Suprapubic skin (tissue), 4 donors: ENCODE data around the gene NCAPD2. TPM values are rescaled to one million over a fixed set of nuclear protein-coding genes. Genes with fewer than 3 reads are reported as not detected.
"Not testable (repeated sequence)": the region's sequence is repeated elsewhere in the genome, so short reads cannot be mapped to it uniquely, and the experiment has no call there.

Source experiments
- DNase-seq, 2 donors: peaks; one replicate each; pipeline ENCODE4 v3.0.0-alpha.2; 2019; ENCODE audit warnings: low spot score in 2 of 2
- H3K27ac ChIP-seq: fragments of 200-600 bp; sonication (generic); one replicate; pipeline ENCODE4 v1.5.1; 2019
- H3K27me3 ChIP-seq: fragments of 200-600 bp; sonication (generic); one replicate; pipeline ENCODE4 v1.5.1; 2019
- H3K36me3 ChIP-seq: fragments of 200-600 bp; sonication (generic); one replicate; pipeline ENCODE4 v1.5.1; 2019
- H3K4me1 ChIP-seq: fragments of 200-600 bp; sonication (generic); one replicate; pipeline ENCODE4 v1.5.1; 2019
- H3K4me3 ChIP-seq: fragments of 200-600 bp; sonication (generic); one replicate; pipeline ENCODE4 v1.5.1; 2019; ENCODE audit warnings: mild to moderate bottlenecking
- H3K9me3 ChIP-seq: fragments of 200-600 bp; sonication (generic); one replicate; pipeline ENCODE4 v1.5.1; 2019
- CTCF ChIP-seq, 2 donors: fragments of 200-600 bp in 1 of 2; fragments of 450-650 bp in 1 of 2; sonication (generic) in 1 of 2; IDR thresholded peaks; one replicate each; pipeline ENCODE4 v1.5.1; 2016 to 2019; ENCODE audit warnings: antibody characterized with exemption in 2 of 2, mild to moderate bottlenecking in 1 of 2, moderate library complexity in 1 of 2
- EP300 ChIP-seq: sonication (generic); formaldehyde crosslinking; IDR thresholded peaks from one replicate; pipeline ENCODE4 v1.6.1; 2017; ENCODE audit warnings: antibody characterized with exemption
- POLR2A ChIP-seq, 2 donors: fragments of 450-650 bp; IDR thresholded peaks; one replicate each; pipeline ENCODE4 v1.6.1; 2017; ENCODE audit warnings: antibody characterized with exemption in 2 of 2, mild to moderate bottlenecking in 2 of 2, moderate library complexity in 2 of 2
- POLR2AphosphoS5 ChIP-seq, 3 donors: sonication (generic); formaldehyde crosslinking; IDR thresholded peaks; one replicate each; pipeline ENCODE4 v1.6.1; 2017; ENCODE audit warnings: antibody characterized with exemption in 3 of 3
- WGBS: methylation state at CpG from one replicate; pipeline ENCODE4 v1.1.5; 2018; 5-methylcytosine and 5-hydroxymethylcytosine counted together
- total RNA-seq, 4 donors: library from RNA; depleted of rRNA; stranded (reverse); fragments of >200 nt; gene quantifications; one replicate each; pipeline ENCODE4 v1.1.0, GENCODE V29; 2016

The NCAPD2 gene
- total RNA-seq, 4 donors from 2014 or later, result 22.6 to 43.2 (median 31.0) TPM

DNA sequence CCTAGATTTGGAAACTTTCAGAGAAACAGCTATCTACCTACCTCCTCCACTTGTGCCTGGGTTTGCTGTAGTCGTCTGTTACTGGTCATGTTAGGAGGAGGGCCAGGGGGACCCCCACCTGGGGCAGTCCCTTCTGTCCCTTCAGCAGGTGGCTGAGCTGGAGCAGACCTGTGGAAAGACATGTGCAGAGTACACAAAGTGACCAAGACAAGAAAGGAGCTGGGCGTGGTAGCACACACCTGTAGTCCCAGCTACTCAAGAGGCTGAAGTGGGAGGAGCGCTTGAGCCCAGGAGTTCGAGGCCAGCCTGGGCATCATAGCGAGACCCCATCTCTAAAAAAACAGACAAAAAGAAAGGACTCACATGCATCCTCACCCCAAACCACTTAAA is 27.7 kb upstream of the NCAPD2 start:
- Histone ChIP-seq H3K9me3 (no peaks in the 10 kb centered on the region), H3K4me1 (peaks cover 48% of the 10 kb centered on the region), H3K36me3 (peaks cover 48% of the 10 kb centered on the region), H3K27ac (no peak overlapping the region), H3K4me3 (no peak overlapping the region), H3K27me3 (no peaks in the 10 kb centered on the region)
- no peak for DNase-seq
- WGBS, result 85% methylated on average over 5 of the region's 5 CpGs
- TF ChIP-seq POLR2A (IDR thresholded peaks at IDR 0.05) (no peak), EP300 (no peak), CTCF (IDR thresholded peaks at IDR 0.05) (no peak), POLR2AphosphoS5 (IDR thresholded peaks at IDR 0.05) (no peak)

DNA sequence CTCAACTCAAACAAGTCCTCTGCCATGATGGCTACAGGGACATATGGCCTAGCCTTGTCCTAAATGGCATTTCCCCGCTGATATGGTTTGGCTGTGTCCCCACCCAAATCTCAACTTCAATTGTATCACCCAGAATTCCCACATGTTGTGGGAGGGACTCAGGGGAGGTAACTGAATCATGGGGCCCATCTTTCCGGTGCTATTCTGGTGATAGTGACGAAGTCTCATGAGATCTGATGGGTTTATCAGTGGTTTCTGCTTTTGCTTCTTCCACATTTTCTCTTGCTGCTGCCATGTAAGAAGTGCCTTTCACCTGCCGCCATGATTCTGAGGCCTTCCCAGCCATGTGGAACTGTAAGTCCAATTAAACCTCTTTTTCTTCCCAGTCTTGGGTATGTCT is 27.2 kb upstream of the NCAPD2 start:
- 92% methylated on average over 4 of the region's 4 CpGs for WGBS
- not testable (repeated sequence) for DNase-seq, H3K9me3 ChIP-seq, H3K27me3 ChIP-seq, H3K27ac ChIP-seq, H3K4me3 ChIP-seq
- Histone ChIP-seq H3K36me3 (peaks cover 43% of the 10 kb centered on the region), H3K4me1 (peaks cover 47% of the 10 kb centered on the region)

DNA sequence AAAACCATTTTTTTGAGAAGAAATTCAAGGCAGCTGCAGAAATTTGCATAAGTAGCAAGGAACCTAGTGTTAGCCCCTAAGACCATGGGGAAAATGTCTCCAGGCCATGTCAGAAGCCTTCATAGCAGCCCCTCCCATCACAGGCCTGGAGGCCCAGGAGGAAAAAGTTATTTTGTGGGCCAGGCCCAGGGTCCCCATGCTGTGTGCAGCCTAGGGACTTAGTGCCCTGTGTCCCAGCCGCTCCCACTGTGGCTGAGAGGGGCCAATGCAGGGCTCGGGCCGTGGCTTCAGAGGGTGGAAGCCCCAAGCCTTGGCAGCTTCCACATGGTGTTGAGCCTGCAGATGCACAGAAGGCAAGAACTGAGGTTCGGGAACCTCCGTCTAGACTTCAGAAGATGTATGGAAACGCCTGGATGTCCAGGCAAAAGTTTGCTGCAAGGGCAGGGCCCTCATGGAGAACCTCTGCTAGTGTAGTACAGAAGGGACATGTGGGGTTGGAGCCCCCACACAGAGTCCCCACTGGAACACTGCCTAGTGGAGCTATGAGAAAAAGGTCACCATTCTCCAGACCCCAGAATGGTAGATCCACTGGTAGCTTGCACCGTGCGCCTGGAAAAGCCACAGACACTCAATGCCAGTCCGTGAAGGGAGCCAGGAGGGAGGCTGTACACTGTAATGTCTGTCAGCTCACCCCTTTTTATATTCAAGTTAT is 26.2 kb upstream of the NCAPD2 start:
- Histone ChIP-seq H3K4me1 (peaks cover 41% of the 10 kb centered on the region), H3K36me3 (peaks cover 33% of the 10 kb centered on the region)
- 96% methylated on average over 9 of the region's 9 CpGs for WGBS
- not testable (repeated sequence) for H3K27me3 ChIP-seq, H3K9me3 ChIP-seq, H3K27ac ChIP-seq, H3K4me3 ChIP-seq, DNase-seq

DNA sequence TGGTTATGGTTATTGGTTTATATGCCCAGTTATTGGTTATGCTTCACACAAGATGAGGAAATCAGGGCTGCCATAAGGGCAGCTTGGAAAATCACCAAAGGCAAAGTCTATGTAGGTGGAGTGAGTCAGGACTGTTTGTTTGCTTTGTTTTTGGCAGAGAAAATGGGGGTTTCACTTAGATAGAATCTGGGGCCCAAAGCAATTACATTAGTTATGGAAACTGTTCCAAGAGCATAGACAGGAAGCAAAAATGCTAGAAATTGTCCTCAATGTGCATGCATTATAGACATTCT is 25.7 kb upstream of the NCAPD2 start:
- DNase-seq, result no peak
- H3K9me3 ChIP-seq, result no peaks in the 10 kb centered on the region
- TF ChIP-seq POLR2A (IDR thresholded peaks at IDR 0.05) (no peak), EP300 (no peak), POLR2AphosphoS5 (IDR thresholded peaks at IDR 0.05) (no peak), CTCF (IDR thresholded peaks at IDR 0.05) (no peak)
- no peak overlapping the region for H3K4me3 ChIP-seq
- peaks cover 28% of the 10 kb centered on the region for H3K36me3 ChIP-seq
- no peak overlapping the region for H3K27ac ChIP-seq
- H3K4me1 ChIP-seq, result peaks cover 37% of the 10 kb centered on the region
- H3K27me3 ChIP-seq, result no peaks in the 10 kb centered on the region

DNA sequence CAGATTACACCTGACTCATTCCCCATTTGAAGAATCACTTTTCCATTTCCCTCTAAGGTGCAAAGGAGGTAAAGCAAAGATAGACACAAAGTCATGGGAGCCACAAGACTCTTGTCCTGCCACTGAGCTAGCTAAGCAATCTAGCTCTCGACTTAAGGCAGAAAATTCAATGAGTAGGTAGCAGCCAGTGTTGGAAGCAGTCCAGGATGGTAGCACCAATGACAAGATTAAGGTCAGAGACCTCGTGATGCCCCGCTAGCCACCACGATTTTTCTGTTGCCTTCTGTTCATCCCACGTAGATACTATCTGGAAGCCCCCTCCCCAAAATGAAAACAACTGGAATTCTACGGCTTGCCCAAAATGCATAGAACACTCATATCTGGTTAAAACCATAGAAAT is 24.8 kb upstream of the NCAPD2 start:
- Histone ChIP-seq H3K36me3 (peaks cover 19% of the 10 kb centered on the region), H3K27ac (no peak overlapping the region), H3K4me1 (peaks cover 37% of the 10 kb centered on the region), H3K9me3 (no peaks in the 10 kb centered on the region), H3K27me3 (no peaks in the 10 kb centered on the region), H3K4me3 (peak overlapping the region; percentile 53)
- 71% methylated on average over 6 of the region's 6 CpGs for WGBS
- TF ChIP-seq POLR2A (IDR thresholded peaks at IDR 0.05) (no peak), POLR2AphosphoS5 (IDR thresholded peaks at IDR 0.05) (no peak), CTCF (IDR thresholded peaks at IDR 0.05) (no peak), EP300 (no peak)
- no peak for DNase-seq

- DNase-seq, result no peak
- TF ChIP-seq POLR2AphosphoS5 (IDR thresholded peaks at IDR 0.05) (no peak), CTCF (IDR thresholded peaks at IDR 0.05) (no peak)
- H3K4me3 ChIP-seq, result peak overlapping the region; percentile 53
- H3K27me3 ChIP-seq, result no peaks in the 10 kb centered on the region
- H3K4me1 ChIP-seq, result peaks cover 35% of the 10 kb centered on the region
- H3K9me3 ChIP-seq, result no peaks in the 10 kb centered on the region
- peak overlapping the region; percentile 76 for H3K27ac ChIP-seq
- H3K36me3 ChIP-seq, result peaks cover 12% of the 10 kb centered on the region
- WGBS, result 48% methylated on average over 6 of the region's 16 CpGs
Observed at GRCh38 chr12:6469609-6470374, 24.1 kb upstream of the NCAPD2 start.
